ENCODE measurements around the gene KLC1. TPM values are rescaled to one million over a fixed set of nuclear protein-coding genes. Genes with fewer than 3 reads are reported as not detected.

The KLC1 gene
- total and polyA plus RNA-seq, 7 donors, result 25.0 to 399 (median 216) TPM

GRCh38 chr14:103680491-103681231 lies 51.6 kb downstream of the KLC1 start:
- WGBS, 2 donors, result 88 to 95% methylated on average over 17 of the region's 17 CpGs
- no peaks in the 10 kb centered on the region for H3K27me3 ChIP-seq
- no peaks in the 10 kb centered on the region for H3K9me3 ChIP-seq
- intact Hi-C loops (cut with DNase I), result no loop called here
- H3K36me3 ChIP-seq, result peaks cover 42 to 100% (median 77%) of the 10 kb centered on the region in 4 donors
- peaks cover 0 to 13% (median 2%) of the 10 kb centered on the region in 4 donors for H3K4me1 ChIP-seq
- no peak overlapping the region for H3K4me3 ChIP-seq
- H3K27ac ChIP-seq, result no peak overlapping the region
- TF ChIP-seq POLR2AphosphoS5 (IDR thresholded peaks at IDR 0.05), result no peak
- TF ChIP-seq CTCF (IDR thresholded peaks at IDR 0.05), result no peak
- no peak for TF ChIP-seq POLR2A (IDR thresholded peaks at IDR 0.05)
- no peak for TF ChIP-seq EP300 (IDR thresholded peaks at IDR 0.05)
- DNase-seq, result no peak

- intact Hi-C loops (cut with DNase I), result no loop called here
- no peak overlapping the region for H3K27ac ChIP-seq
- DNase-seq, result no peak
- no peaks in the 10 kb centered on the region for H3K9me3 ChIP-seq
- 85 to 88% methylated on average over 15 of the region's 15 CpGs for WGBS, 2 donors
- no peaks in the 10 kb centered on the region for H3K27me3 ChIP-seq
- H3K4me3 ChIP-seq, result no peak overlapping the region
- peaks cover 0 to 13% (median 2%) of the 10 kb centered on the region in 4 donors for H3K4me1 ChIP-seq
- TF ChIP-seq EP300 (IDR thresholded peaks at IDR 0.05) (no peak), CTCF (IDR thresholded peaks at IDR 0.05) (no peak), POLR2A (IDR thresholded peaks at IDR 0.05) (no peak), POLR2AphosphoS5 (IDR thresholded peaks at IDR 0.05) (no peak)
- peaks cover 29 to 100% (median 65%) of the 10 kb centered on the region in 4 donors for H3K36me3 ChIP-seq
Observed at GRCh38 chr14:103683139-103683538, 54.1 kb downstream of the KLC1 start.

GRCh38 chr14:103684471-103684870 lies 55.5 kb downstream of the KLC1 start:
- no peaks in the 10 kb centered on the region for H3K9me3 ChIP-seq
- H3K4me3 ChIP-seq, result no peak overlapping the region
- no peaks in the 10 kb centered on the region for H3K27me3 ChIP-seq
- intact Hi-C loops (cut with DNase I), result no loop called here
- H3K4me1 ChIP-seq, result peaks cover 0 to 16% (median 6%) of the 10 kb centered on the region in 4 donors
- H3K27ac ChIP-seq, result no peak overlapping the region
- H3K36me3 ChIP-seq, result peaks cover 19 to 100% (median 59%) of the 10 kb centered on the region in 4 donors
- DNase-seq, result no peak
- TF ChIP-seq POLR2A (IDR thresholded peaks at IDR 0.05) (no peak), CTCF (IDR thresholded peaks at IDR 0.05) (no peak)
- WGBS, 2 donors, result 78 to 88% methylated on average over 6 of the region's 6 CpGs

- Histone ChIP-seq H3K4me3 (no peak overlapping the region), H3K27me3 (no peaks in the 10 kb centered on the region), H3K9me3 (no peaks in the 10 kb centered on the region), H3K27ac (no peak overlapping the region), H3K4me1 (peaks cover 0 to 14% (median 7%) of the 10 kb centered on the region in 4 donors), H3K36me3 (peaks cover 19 to 97% (median 55%) of the 10 kb centered on the region in 4 donors)
- DNase-seq, result no peak
- WGBS, 2 donors, result 93 to 94% methylated on average over 15 of the region's 15 CpGs
- no peak for TF ChIP-seq EP300 (IDR thresholded peaks at IDR 0.05)
- no peak for TF ChIP-seq POLR2AphosphoS5 (IDR thresholded peaks at IDR 0.05)
- TF ChIP-seq POLR2A (IDR thresholded peaks at IDR 0.05), result no peak
- no peak for TF ChIP-seq CTCF (IDR thresholded peaks at IDR 0.05)
- intact Hi-C loops (cut with DNase I), result no loop called here
Observed at GRCh38 chr14:103684871-103685270, 55.9 kb downstream of the KLC1 start.

Measured in sigmoid colon (tissue), 7 donors.